Nephron (organoid): ENCODE results near the gene BET1.

Source experiments
- H3K27ac Mint-ChIP-seq, 3 experiments: 2 replicates each; pipeline ENCODE4 v1.8.0; 2020; ENCODE audit warnings: mixed read lengths in 3 of 3, mild to moderate bottlenecking in 2 of 3, moderate library complexity in 1 of 3
- H3K27me3 Mint-ChIP-seq: 2 replicates; pipeline ENCODE4 v1.8.0; 2021; ENCODE audit warnings: low read depth, mild to moderate bottlenecking, moderate library complexity, mixed read lengths
- H3K36me3 Mint-ChIP-seq: 2 replicates; pipeline ENCODE4 v1.8.0; 2020; ENCODE audit warnings: low read depth, mixed read lengths
- H3K4me1 Mint-ChIP-seq: 2 replicates; pipeline ENCODE4 v1.8.0; 2020; ENCODE audit warnings: mixed read lengths
- H3K4me3 Mint-ChIP-seq, 3 experiments: 2 replicates each; pipeline ENCODE4 v1.8.0; 2020; ENCODE audit warnings: mild to moderate bottlenecking in 3 of 3, mixed read lengths in 3 of 3, moderate library complexity in 2 of 3
- H3K9me3 Mint-ChIP-seq: 2 replicates; pipeline ENCODE4 v1.8.0; 2020; ENCODE audit warnings: mixed read lengths
- CTCF ChIP-seq, 3 experiments: fragments of 200-600 bp; sonication (generic); IDR thresholded peaks; one replicate each; pipeline ENCODE4 v1.5.0; 2021; ENCODE audit warnings: antibody characterized with exemption in 3 of 3; ENCODE audit not compliant: unreplicated experiment in 3 of 3

BET1 gene

GRCh38 chr7:93992421-93993110, 11.6 kb downstream of the BET1 start:
- Mint-ChIP-seq H3K4me3 (no peak overlapping the region), H3K27me3 (no peaks in the 10 kb centered on the region), H3K36me3 (peaks cover 23% of the 10 kb centered on the region), H3K4me1 (no peaks in the 10 kb centered on the region), H3K9me3 (no peaks in the 10 kb centered on the region), H3K27ac (no peak overlapping the region)
- no peak for TF ChIP-seq CTCF (IDR thresholded peaks at IDR 0.05; ENCODE audit: unreplicated experiment in 3 of 3)

GRCh38 chr7:93987297-93987696, 16.9 kb downstream of the BET1 start:
- peaks cover under 1% of the 10 kb centered on the region for H3K36me3 Mint-ChIP-seq
- H3K27ac Mint-ChIP-seq, result no peak overlapping the region
- no peaks in the 10 kb centered on the region for H3K27me3 Mint-ChIP-seq
- peaks cover 5% of the 10 kb centered on the region for H3K4me1 Mint-ChIP-seq
- no peaks in the 10 kb centered on the region for H3K9me3 Mint-ChIP-seq
- no peak overlapping the region for H3K4me3 Mint-ChIP-seq
- no peak for TF ChIP-seq CTCF (IDR thresholded peaks at IDR 0.05; ENCODE audit: unreplicated experiment in 3 of 3)

GRCh38 chr7:93985101-93985500, 19.1 kb downstream of the BET1 start:
- no peak for TF ChIP-seq CTCF (IDR thresholded peaks at IDR 0.05; ENCODE audit: unreplicated experiment in 3 of 3)
- Mint-ChIP-seq H3K27ac (no peak overlapping the region), H3K36me3 (no peaks in the 10 kb centered on the region), H3K27me3 (no peaks in the 10 kb centered on the region), H3K9me3 (no peaks in the 10 kb centered on the region), H3K4me3 (no peak overlapping the region), H3K4me1 (peaks cover 10% of the 10 kb centered on the region)

- peaks cover 10% of the 10 kb centered on the region for H3K4me1 Mint-ChIP-seq
Measured at GRCh38 chr7:93984024-93984423, 20.1 kb downstream of the BET1 start.

GRCh38 chr7:93981480-93981874, 22.7 kb downstream of the BET1 start:
- no peak for TF ChIP-seq CTCF (IDR thresholded peaks at IDR 0.05; ENCODE audit: unreplicated experiment in 3 of 3)
- H3K36me3 Mint-ChIP-seq, result no peaks in the 10 kb centered on the region
- H3K4me1 Mint-ChIP-seq, result peaks cover 10% of the 10 kb centered on the region
- no peaks in the 10 kb centered on the region for H3K9me3 Mint-ChIP-seq
- no peak overlapping the region for H3K27ac Mint-ChIP-seq
- no peaks in the 10 kb centered on the region for H3K27me3 Mint-ChIP-seq
- no peak overlapping the region for H3K4me3 Mint-ChIP-seq

More at GRCh38 chr7:93984024-93984423, 20.1 kb downstream of the BET1 start:
- Mint-ChIP-seq H3K27me3 (no peaks in the 10 kb centered on the region), H3K9me3 (no peaks in the 10 kb centered on the region), H3K36me3 (no peaks in the 10 kb centered on the region), H3K27ac (no peak overlapping the region), H3K4me3 (no peak overlapping the region)
- no peak for TF ChIP-seq CTCF (IDR thresholded peaks at IDR 0.05; ENCODE audit: unreplicated experiment in 3 of 3)
